ENCODE data around the gene ZMIZ1.
A peak's percentile ranks its signal among the peaks of the same experiment; 100 is the strongest.

Gene ZMIZ1

GRCh38 chr10:79252450-79252849, 183.7 kb downstream of the ZMIZ1 start:
- H3K27ac ChIP-seq: no peak overlapping the region
- no peaks in the 10 kb centered on the region for H3K27me3 ChIP-seq (ENCODE audit: insufficient read depth, low read depth)
- H3K79me2 ChIP-seq (ENCODE audit: insufficient read depth, low read depth): peaks cover 94% of the 10 kb centered on the region
- H4K20me1 ChIP-seq (ENCODE audit: insufficient read depth): peaks cover 8% of the 10 kb centered on the region; the same call in 1 of the 2 replicates
- H3K9ac ChIP-seq: no peak overlapping the region
- TF ChIP-seq, protein P1, sequence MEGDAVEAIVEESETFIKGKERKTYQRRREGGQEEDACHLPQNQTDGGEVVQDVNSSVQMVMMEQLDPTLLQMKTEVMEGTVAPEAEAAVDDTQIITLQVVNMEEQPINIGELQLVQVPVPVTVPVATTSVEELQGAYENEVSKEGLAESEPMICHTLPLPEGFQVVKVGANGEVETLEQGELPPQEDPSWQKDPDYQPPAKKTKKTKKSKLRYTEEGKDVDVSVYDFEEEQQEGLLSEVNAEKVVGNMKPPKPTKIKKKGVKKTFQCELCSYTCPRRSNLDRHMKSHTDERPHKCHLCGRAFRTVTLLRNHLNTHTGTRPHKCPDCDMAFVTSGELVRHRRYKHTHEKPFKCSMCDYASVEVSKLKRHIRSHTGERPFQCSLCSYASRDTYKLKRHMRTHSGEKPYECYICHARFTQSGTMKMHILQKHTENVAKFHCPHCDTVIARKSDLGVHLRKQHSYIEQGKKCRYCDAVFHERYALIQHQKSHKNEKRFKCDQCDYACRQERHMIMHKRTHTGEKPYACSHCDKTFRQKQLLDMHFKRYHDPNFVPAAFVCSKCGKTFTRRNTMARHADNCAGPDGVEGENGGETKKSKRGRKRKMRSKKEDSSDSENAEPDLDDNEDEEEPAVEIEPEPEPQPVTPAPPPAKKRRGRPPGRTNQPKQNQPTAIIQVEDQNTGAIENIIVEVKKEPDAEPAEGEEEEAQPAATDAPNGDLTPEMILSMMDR (conservative IDR thresholded peaks at IDR 0.05; ENCODE audit: low read depth, low read length): no peak
- no peak overlapping the region for H3K4me3 ChIP-seq (IDR thresholded peaks at IDR 0.05; ENCODE audit: insufficient read depth, low read depth, low read length)
- peak overlapping the region; percentile 84; the same call in 1 of the 2 replicates for H3K4me2 ChIP-seq
- H2AFZ ChIP-seq (ENCODE audit: low read depth): no peak overlapping the region
- H3K4me1 ChIP-seq (ENCODE audit: low read depth, poor library complexity, severe bottlenecking): peaks cover 99% of the 10 kb centered on the region
- H3K36me3 ChIP-seq (ENCODE audit: insufficient read depth): no peaks in the 10 kb centered on the region

GRCh38 chr10:79252971-79253370, 184.2 kb downstream of the ZMIZ1 start:
- Histone ChIP-seq H4K20me1 (ENCODE audit: insufficient read depth) (peaks cover 8% of the 10 kb centered on the region; the same call in 1 of the 2 replicates), H3K27ac (no peak overlapping the region)

GRCh38 chr10:79253704-79254103, 184.9 kb downstream of the ZMIZ1 start:
- Histone ChIP-seq H4K20me1 (ENCODE audit: insufficient read depth) (peaks cover 8% of the 10 kb centered on the region; the same call in 1 of the 2 replicates), H3K79me2 (ENCODE audit: insufficient read depth, low read depth) (peaks cover 92% of the 10 kb centered on the region), H3K9ac (peak overlapping the region; percentile 23; the same call in 1 of the 2 replicates)

More at GRCh38 chr10:79252971-79253370, 184.2 kb downstream of the ZMIZ1 start:
- TF ChIP-seq, protein P1 (conservative IDR thresholded peaks at IDR 0.05; ENCODE audit: low read depth, low read length): no peak
- peak overlapping the region; percentile 84; the same call in 1 of the 2 replicates for H3K4me2 ChIP-seq
- H3K4me1 ChIP-seq (ENCODE audit: low read depth, poor library complexity, severe bottlenecking): peaks cover 99% of the 10 kb centered on the region
- H3K36me3 ChIP-seq (ENCODE audit: insufficient read depth): no peaks in the 10 kb centered on the region
- no peaks in the 10 kb centered on the region for H3K27me3 ChIP-seq (ENCODE audit: insufficient read depth, low read depth)
- no peak overlapping the region for H3K9ac ChIP-seq
- no peak overlapping the region for H2AFZ ChIP-seq (ENCODE audit: low read depth)
- no peak overlapping the region for H3K4me3 ChIP-seq (IDR thresholded peaks at IDR 0.05; ENCODE audit: insufficient read depth, low read depth, low read length)
- peaks cover 94% of the 10 kb centered on the region for H3K79me2 ChIP-seq (ENCODE audit: insufficient read depth, low read depth)

GRCh38 chr10:79254333-79255006, 185.7 kb downstream of the ZMIZ1 start:
- Histone ChIP-seq H3K27ac (peak overlapping the region; percentile 71), H3K79me2 (ENCODE audit: insufficient read depth, low read depth) (peaks cover 90% of the 10 kb centered on the region)

More at GRCh38 chr10:79253704-79254103, 184.9 kb downstream of the ZMIZ1 start:
- peaks cover 96% of the 10 kb centered on the region for H3K4me1 ChIP-seq (ENCODE audit: low read depth, poor library complexity, severe bottlenecking)
- peak overlapping the region; percentile 84 for H3K4me2 ChIP-seq
- no peaks in the 10 kb centered on the region for H3K27me3 ChIP-seq (ENCODE audit: insufficient read depth, low read depth)
- H3K27ac ChIP-seq: peak overlapping the region; percentile 71
- TF ChIP-seq, protein P1 (conservative IDR thresholded peaks at IDR 0.05; ENCODE audit: low read depth, low read length): no peak
- H2AFZ ChIP-seq (ENCODE audit: low read depth): no peak overlapping the region
- H3K4me3 ChIP-seq (IDR thresholded peaks at IDR 0.05; ENCODE audit: insufficient read depth, low read depth, low read length): no peak overlapping the region
- H3K36me3 ChIP-seq (ENCODE audit: insufficient read depth): no peaks in the 10 kb centered on the region

More at GRCh38 chr10:79254333-79255006, 185.7 kb downstream of the ZMIZ1 start:
- H3K4me1 ChIP-seq (ENCODE audit: low read depth, poor library complexity, severe bottlenecking): peaks cover 92% of the 10 kb centered on the region
- H3K4me2 ChIP-seq: peak overlapping the region; percentile 84
- H4K20me1 ChIP-seq (ENCODE audit: insufficient read depth): peaks cover 8% of the 10 kb centered on the region; the same call in 1 of the 2 replicates
- peak overlapping the region; percentile 30; the same call in 1 of the 2 replicates for H3K9ac ChIP-seq
- H3K36me3 ChIP-seq (ENCODE audit: insufficient read depth): no peaks in the 10 kb centered on the region
- H3K27me3 ChIP-seq (ENCODE audit: insufficient read depth, low read depth): no peaks in the 10 kb centered on the region
- no peak overlapping the region for H2AFZ ChIP-seq (ENCODE audit: low read depth)
- no peak overlapping the region for H3K4me3 ChIP-seq (IDR thresholded peaks at IDR 0.05; ENCODE audit: insufficient read depth, low read depth, low read length)
- TF ChIP-seq, protein P1 (conservative IDR thresholded peaks at IDR 0.05; ENCODE audit: low read depth, low read length): no peak

All from KMS-11 (cell line).